Measurements from ENCODE around the gene COX14. TPM values are rescaled to one million over a fixed set of nuclear protein-coding genes. Genes with fewer than 3 reads are reported as not detected.

The COX14 gene
- total RNA-seq, 1 experiment from 2014 or later: 84.7 TPM

GRCh38 chr12:50065726-50066310 is 46.2 kb upstream of the COX14 start:
- no peaks in the 10 kb centered on the region for H3K9me3 ChIP-seq (ENCODE audit: low read length)
- H3K27me3 ChIP-seq (ENCODE audit: low read length): no peaks in the 10 kb centered on the region
- TF ChIP-seq EZH2phosphoT487 (IDR thresholded peaks at IDR 0.05; ENCODE audit: borderline replicate concordance, low read length) (no peak), EZH2 (IDR thresholded peaks at IDR 0.05; ENCODE audit: low read length, unreplicated experiment) (no peak), CTCF (conservative IDR thresholded peaks at IDR 0.05; ENCODE audit: low read depth, low read length) (no peak)
- no peaks in the 10 kb centered on the region for H3K36me3 ChIP-seq (ENCODE audit: low read depth, low read length)
- intact Hi-C loops (cut with micrococcal nuclease): no loop called here
- H3K4me3 ChIP-seq (ENCODE audit: low read length): no peak overlapping the region
- CTCF ChIA-PET: interaction anchor here (1.3 kb wide), 1 partner anchor 10 kb away, joined by 3 read pairs; no protein-coding TSS in a partner anchor
- no peak overlapping the region for H3K27ac ChIP-seq (ENCODE audit: low read length)
- H3K4me1 ChIP-seq (ENCODE audit: insufficient read depth, low read length): no peaks in the 10 kb centered on the region
- no peaks in the 10 kb centered on the region for H3F3A ChIP-seq (ENCODE audit: low read length, unreplicated experiment)
- no peak overlapping the region for H3K4me2 ChIP-seq (ENCODE audit: low read length)
- H4K20me1 ChIP-seq (ENCODE audit: low read length): no peaks in the 10 kb centered on the region
- H3K9ac ChIP-seq (ENCODE audit: low read length): no peak overlapping the region
- no peak for ATAC-seq
- no TSS peak for BruUV-seq (replicated peaks)
- H3K79me2 ChIP-seq (ENCODE audit: low read length): no peaks in the 10 kb centered on the region
- H2AFZ ChIP-seq (ENCODE audit: low read length): no peak overlapping the region
- POLR2A ChIA-PET (ENCODE audit: unreplicated experiment): no interaction called here
- no peaks in the 10 kb centered on the region for H3K9me2 ChIP-seq (replicated peaks; ENCODE audit: low read length)
- DNase-seq: no peak

- CTCF ChIA-PET: no interaction called here
- intact Hi-C loops (cut with micrococcal nuclease): no loop called here
- BruUV-seq (replicated peaks): no TSS peak
Measured at GRCh38 chr12:50066402-50066801, 45.6 kb upstream of the COX14 start.

More at GRCh38 chr12:50066402-50066801, 45.6 kb upstream of the COX14 start:
- TF ChIP-seq CTCF (conservative IDR thresholded peaks at IDR 0.05; ENCODE audit: low read depth, low read length): no peak
- TF ChIP-seq EZH2phosphoT487 (IDR thresholded peaks at IDR 0.05; ENCODE audit: borderline replicate concordance, low read length): no peak
- no peak for TF ChIP-seq EZH2 (IDR thresholded peaks at IDR 0.05; ENCODE audit: low read length, unreplicated experiment)
- no peak overlapping the region for H3K9ac ChIP-seq (ENCODE audit: low read length)
- no peaks in the 10 kb centered on the region for H3K4me1 ChIP-seq (ENCODE audit: insufficient read depth, low read length)
- H3K9me3 ChIP-seq (ENCODE audit: low read length): no peaks in the 10 kb centered on the region
- H3K36me3 ChIP-seq (ENCODE audit: low read depth, low read length): no peaks in the 10 kb centered on the region
- H2AFZ ChIP-seq (ENCODE audit: low read length): no peak overlapping the region
- no peaks in the 10 kb centered on the region for H4K20me1 ChIP-seq (ENCODE audit: low read length)
- no peak overlapping the region for H3K27ac ChIP-seq (ENCODE audit: low read length)
- DNase-seq: no peak
- POLR2A ChIA-PET (ENCODE audit: unreplicated experiment): no interaction called here
- H3K79me2 ChIP-seq (ENCODE audit: low read length): no peaks in the 10 kb centered on the region
- no peak overlapping the region for H3K4me2 ChIP-seq (ENCODE audit: low read length)
- no peak overlapping the region for H3K4me3 ChIP-seq (ENCODE audit: low read length)
- H3K27me3 ChIP-seq (ENCODE audit: low read length): no peaks in the 10 kb centered on the region
- no peaks in the 10 kb centered on the region for H3K9me2 ChIP-seq (replicated peaks; ENCODE audit: low read length)
- ATAC-seq: no peak
- no peaks in the 10 kb centered on the region for H3F3A ChIP-seq (ENCODE audit: low read length, unreplicated experiment)
